Bronchial epithelial cell (primary cell): Measurements from ENCODE around the gene ENC1. TPM values are rescaled to one million over a fixed set of nuclear protein-coding genes. Genes with fewer than 3 reads are reported as not detected.

Experiments used
- DNase-seq: peaks from one replicate; pipeline ENCODE4 v3.0.0-alpha.2; 2010; ENCODE audit warnings: low read depth
- FAIRE-seq: peaks from 2 replicates; lab custom pipeline; 2011; peaks lifted over from hg19 to GRCh38; lab: Jason Lieb, UNC
- H3K27me3 ChIP-seq: 2 replicates; pipeline ENCODE4 v1.5.1; 2011; ENCODE audit warnings: low read length; ENCODE audit not compliant: control insufficient read depth, insufficient read depth
- H3K36me3 ChIP-seq: 2 replicates; pipeline ENCODE4 v1.5.1; 2011; ENCODE audit warnings: low read length; ENCODE audit not compliant: control insufficient read depth, insufficient read depth
- H3K4me3 ChIP-seq: 2 replicates; pipeline ENCODE4 v1.5.1; 2011; ENCODE audit warnings: mild to moderate bottlenecking, low read depth, low read length, control low read depth
- CTCF ChIP-seq: IDR thresholded peaks from 2 replicates; pipeline ENCODE4 v1.5.1; 2011; ENCODE audit warnings: mild to moderate bottlenecking, moderate library complexity, low read length, control low read depth, inconsistent platforms; ENCODE audit not compliant: insufficient read depth, severe bottlenecking
- total RNA-seq: library from RNA; depleted of rRNA; stranded (reverse); fragments of >200 nt; gene quantifications from 2 replicates; pipeline ENCODE4 v1.2.1, GENCODE V29; 2014

ENC1 gene
- total RNA-seq, 1 donor from 2014 or later = 3.9 TPM

- H3K36me3 ChIP-seq = no peaks in the 10 kb centered on the region
- no peak overlapping the region for H3K4me3 ChIP-seq
- FAIRE-seq (peak; percentile 99), DNase-seq (peak; percentile 99)
- H3K27me3 ChIP-seq = no peaks in the 10 kb centered on the region
- no peak for TF ChIP-seq CTCF
These were observed 16.0 kb downstream of the ENC1 start for GRCh38 chr5:74624501-74624900.

- no peak for FAIRE-seq
- TF ChIP-seq CTCF = no peak
- no peak overlapping the region for H3K4me3 ChIP-seq
These were observed 16.6 kb downstream of the ENC1 start for GRCh38 chr5:74623748-74624408.

GRCh38 chr5:74623006-74623611 lies 17.4 kb downstream of the ENC1 start:
- no peak for DNase-seq
- TF ChIP-seq CTCF = no peak
- Histone ChIP-seq H3K36me3 (no peaks in the 10 kb centered on the region), H3K4me3 (no peak overlapping the region), H3K27me3 (no peaks in the 10 kb centered on the region)
- no peak for FAIRE-seq

More at GRCh38 chr5:74623748-74624408, 16.6 kb downstream of the ENC1 start:
- no peaks in the 10 kb centered on the region for H3K27me3 ChIP-seq
- no peaks in the 10 kb centered on the region for H3K36me3 ChIP-seq
- no peak for DNase-seq

- no peak for FAIRE-seq
- peak; percentile 52 for DNase-seq
- no peak for TF ChIP-seq CTCF
- Histone ChIP-seq H3K27me3 (no peaks in the 10 kb centered on the region), H3K4me3 (no peak overlapping the region), H3K36me3 (no peaks in the 10 kb centered on the region)
These were observed 18.4 kb downstream of the ENC1 start for GRCh38 chr5:74622122-74622521.

GRCh38 chr5:74621492-74621891 lies 19.0 kb downstream of the ENC1 start:
- DNase-seq (no peak), FAIRE-seq (no peak)
- no peak overlapping the region for H3K4me3 ChIP-seq
- H3K27me3 ChIP-seq = no peaks in the 10 kb centered on the region
- no peak for TF ChIP-seq CTCF
- H3K36me3 ChIP-seq = no peaks in the 10 kb centered on the region
